ENCODE results near the gene ZCRB1.

DNA sequence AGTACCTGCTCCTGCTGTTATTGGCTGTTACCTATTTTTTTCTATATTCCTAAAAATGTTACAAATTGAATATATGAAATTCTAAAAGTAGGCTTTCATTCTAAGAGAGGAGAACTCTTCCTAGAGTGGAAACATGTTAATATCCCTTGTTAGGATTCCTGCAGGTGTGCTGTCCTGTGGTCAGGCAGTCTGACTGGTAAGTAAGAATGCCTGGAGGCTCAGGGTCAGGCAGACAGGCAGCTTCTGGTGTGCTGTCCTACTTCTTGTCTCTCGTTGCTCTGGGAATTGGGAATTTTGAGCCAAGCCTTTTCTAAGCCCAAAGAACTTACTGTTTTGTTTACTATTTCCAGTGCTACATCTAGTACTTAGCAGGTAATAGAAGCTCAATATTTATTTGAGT, 10.4 kb upstream of the ZCRB1 start:
- TF ChIP-seq EZH2 (IDR thresholded peaks at IDR 0.05; ENCODE audit: low read length, unreplicated experiment): no peak
- TF ChIP-seq CTCF (conservative IDR thresholded peaks at IDR 0.05; ENCODE audit: low read depth, low read length): no peak
